Activated naive CD8-positive, alpha-beta T cell treated with anti-CD3 and anti-CD28 coated beads, Interleukin-2, amount 50 U/mL, for 16 hours (primary cell): ENCODE data around the gene ZFP90.
"Not testable (repeated sequence)": the region's sequence is repeated elsewhere in the genome, so short reads cannot be mapped to it uniquely, and the experiment has no call there.

Experiments
- DNase-seq: peaks from one replicate; pipeline ENCODE4 v3.0.0-alpha.2; 2020; ENCODE audit warnings: low read depth, low spot score

The ZFP90 gene

DNA sequence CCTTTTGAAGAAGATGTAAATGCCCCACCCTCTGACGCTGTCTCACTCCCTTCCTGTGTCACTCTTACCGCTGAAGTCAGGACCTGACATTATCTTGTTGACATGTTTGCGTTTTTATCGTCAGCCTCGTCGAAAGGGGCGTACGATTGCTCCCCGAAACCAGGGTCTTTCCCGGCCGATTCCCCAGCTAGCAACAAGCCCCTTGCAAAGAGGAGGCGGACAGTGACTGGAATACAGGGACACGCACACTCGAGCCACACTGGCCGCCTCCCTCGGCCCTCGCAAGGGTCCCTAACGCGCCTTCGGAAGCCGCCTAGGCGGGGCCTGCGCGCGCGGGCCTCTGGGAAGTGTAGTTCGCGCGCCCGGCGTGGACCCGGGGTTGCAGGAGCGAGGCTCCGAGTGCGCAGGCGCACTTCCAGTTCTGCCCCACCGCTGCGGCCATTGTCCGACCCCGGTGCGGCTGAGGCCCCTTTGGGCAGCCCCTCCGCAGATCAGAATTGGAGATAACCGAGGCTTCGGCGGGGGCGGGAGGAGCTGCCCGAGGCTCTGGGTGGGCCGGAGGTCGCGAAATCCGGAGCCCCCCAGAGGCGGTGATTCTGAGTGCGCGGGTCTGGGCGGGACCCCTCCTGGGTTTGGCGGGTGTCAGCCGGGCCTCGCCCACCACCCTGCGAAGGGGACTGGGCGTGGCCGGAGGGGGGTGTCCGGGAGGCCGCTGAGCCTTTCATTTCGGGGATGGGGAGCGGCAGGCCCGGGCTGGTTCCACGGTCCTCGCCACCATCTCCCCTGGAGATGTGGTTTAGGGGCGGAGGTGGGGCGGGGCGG, at the start of gene ZFP90:
Gene ZFP90 (plus strand): TSS at position 412 of the 822 bp plus-strand sequence. CDS start 502 bp downstream, outside the sequence.
- DNase-seq, result peak; percentile 59

DNA sequence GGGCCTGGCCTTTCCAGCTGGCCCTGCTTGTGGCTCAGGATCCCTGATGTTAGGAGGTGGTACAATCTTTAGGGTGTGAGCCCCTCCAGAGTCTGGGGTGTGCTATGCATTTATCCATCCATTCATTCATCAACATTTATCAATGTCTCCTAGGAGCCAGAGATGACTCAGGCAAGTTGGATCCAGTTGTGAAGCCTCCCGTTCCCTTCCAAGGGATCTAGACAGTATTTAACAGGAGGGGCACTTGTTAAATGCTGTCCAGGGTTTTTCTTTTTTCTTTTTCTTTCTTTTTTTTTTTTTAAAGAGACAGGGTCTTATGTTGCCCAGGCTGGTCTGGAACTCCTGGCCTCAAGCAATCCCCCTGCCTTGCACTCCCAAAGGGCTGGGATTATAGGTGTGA, 48.7 kb upstream of the ZFP90 start:
- no peak for DNase-seq

DNA sequence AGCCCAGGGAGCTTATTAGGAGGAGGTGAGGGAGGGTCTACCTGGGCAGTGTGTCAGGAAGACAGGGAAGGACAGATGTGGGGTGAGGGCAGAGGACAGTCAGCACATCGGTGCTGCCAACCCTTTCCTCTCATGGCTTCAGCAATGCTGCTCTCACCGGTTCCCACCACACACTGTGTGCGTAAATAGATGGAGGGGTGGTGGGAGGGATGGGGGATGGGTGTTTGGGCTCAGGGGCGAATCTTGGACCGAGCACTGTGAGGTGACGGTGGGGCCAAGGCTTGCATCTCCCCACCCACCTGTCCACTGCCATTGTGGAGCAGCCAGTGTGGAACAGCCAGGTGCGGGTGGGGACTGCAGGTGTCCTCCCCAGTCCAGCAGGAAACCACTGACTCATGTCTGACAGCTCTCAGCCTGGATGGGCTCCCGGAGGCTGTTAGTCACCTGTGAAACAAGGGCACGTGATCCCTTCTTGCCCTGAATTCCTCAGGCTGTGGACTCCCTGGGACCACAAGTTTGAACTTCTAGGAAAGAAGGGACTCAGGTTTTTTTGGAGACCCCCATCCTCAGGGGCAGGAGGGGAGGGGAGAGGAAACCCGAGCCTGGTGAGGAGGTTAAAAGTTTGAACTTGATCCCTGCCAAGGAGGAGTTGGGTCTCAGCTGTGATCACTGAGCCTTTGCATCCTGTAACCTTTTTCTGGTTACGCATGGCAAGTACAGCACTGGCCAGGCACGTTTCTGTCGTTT, 48.1 kb upstream of the ZFP90 start:
- DNase-seq, result no peak

DNA sequence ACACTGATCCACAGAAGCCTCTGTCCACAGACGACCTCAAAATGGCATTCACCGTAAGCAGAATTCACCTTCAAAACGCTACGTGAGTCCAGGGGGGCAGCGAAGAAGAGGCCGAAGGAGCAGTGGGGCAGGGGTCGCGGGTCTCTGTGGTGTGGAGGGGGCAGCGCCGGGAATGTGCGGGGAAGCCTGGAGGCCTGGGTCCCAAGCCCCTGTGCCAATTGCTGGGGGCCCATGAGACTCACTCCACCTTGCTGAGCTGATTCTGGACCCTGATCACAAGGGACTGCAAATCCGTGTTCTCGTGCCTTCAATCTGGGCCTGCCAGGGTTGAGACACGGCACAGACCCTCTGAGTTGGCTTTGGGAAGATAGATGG, 47.5 kb upstream of the ZFP90 start:
- no peak for DNase-seq

DNA sequence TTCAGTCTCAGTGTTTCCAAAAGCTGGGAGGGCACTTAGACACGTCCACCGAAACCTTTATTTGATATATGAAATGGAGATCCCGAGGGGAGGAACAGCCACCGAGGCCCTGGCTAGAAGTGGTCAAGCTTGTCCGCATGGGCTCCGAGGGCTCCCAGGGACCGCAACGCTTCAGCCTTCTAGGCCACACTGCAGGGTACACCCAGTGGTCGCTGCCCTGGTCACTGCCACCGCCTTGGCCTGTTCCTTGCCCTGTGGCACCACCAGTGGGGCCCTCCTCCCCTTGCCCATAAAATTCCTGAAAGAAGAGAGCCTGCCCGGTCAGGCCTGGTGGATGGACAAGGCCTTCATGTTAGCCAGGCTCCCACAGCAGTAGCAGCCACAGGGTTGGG, 46.9 kb upstream of the ZFP90 start:
- DNase-seq, result no peak

DNA sequence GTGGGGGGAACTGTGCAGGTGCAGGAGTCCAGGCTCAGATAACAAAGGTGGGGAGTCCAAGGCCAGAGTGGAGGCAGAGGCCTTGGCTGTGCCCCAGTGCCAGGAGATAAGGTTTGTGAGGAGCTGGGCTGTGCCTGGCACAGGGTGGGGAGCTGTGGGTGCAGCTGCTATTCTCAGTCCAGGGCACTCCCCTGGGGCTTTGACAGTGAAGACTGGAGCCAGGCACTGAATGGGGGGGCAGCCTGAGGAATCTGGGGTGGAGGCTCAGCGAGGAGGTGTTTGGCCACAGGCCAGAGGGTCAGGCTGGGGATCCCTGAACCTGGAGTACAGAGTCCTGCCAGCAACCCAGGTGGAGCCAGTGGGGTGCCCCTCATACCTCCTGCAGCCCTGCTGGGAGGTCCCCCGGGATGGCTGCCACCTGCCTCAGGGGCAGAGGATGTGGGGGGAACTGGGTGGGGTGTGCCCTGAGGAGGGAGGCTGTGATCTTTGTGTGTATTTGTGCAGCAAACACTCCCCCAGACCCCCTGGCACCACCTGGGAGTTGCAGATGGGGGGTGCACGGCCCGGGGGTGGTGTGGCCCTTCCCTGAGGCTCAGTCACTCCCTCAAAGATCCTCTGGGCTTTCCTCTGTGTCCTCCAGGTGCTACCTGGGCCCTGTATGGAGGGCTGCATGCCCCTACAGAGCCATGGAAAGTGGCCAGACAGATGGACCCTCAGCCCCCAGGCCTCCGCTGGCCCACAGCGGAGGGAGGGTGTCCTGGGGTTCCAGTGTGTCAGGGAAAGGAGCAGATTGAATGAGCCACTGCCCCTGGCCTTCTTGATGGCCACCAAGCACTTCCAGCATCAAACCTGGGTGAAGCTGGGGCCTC, 46.3 kb upstream of the ZFP90 start:
- no peak for DNase-seq

DNA sequence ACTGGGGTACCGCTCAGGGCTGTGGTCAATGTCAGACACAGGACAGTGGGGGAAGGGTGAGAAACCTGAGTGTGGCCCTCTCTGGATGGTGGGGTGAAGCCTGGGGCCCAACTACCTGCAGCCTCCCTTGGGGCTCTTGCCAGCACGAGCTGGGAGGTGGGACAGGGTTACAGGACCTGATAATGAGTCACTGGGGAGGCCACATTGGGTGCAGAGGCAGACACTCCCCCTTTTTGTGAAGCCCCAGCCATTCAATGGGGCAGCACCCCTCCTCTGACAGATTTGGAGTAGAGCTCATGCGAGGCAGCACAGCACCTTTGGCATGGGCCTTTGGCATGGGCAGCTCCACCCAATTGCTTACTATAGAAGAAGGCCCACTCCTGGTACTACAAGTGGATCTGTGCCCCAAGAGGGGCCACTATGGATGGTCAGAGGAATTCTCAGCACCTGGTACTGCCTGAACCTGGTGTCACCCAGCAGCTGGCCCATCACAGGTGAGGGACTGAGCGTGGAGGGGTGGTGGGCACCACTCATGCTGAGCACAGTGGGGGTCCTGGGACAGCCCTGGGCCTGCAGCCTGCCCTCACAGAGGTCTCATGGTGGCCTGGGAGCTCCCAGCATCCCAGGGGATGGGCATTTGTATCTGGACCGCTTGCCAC, 45.5 kb upstream of the ZFP90 start:
- DNase-seq, result no peak

DNA sequence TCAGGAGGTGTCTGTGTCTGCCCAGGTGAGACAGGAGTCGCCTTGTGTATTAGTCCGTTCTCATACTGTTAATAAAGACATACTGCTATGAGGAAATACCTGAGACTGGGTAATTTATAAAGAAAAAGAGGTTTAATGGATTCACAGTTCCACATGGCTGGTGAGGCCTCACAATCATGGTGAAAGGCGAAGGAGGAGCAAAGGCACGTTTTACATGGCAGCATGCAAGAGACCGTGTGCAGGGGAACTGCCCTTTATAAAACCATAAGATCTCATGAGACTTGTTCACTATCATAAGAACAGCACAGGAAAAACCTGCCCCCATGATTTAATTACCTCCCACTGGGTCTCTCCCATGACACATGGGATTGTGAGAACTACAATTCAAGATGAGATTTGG, 44.8 kb upstream of the ZFP90 start:
- DNase-seq, result not testable (repeated sequence)

DNA sequence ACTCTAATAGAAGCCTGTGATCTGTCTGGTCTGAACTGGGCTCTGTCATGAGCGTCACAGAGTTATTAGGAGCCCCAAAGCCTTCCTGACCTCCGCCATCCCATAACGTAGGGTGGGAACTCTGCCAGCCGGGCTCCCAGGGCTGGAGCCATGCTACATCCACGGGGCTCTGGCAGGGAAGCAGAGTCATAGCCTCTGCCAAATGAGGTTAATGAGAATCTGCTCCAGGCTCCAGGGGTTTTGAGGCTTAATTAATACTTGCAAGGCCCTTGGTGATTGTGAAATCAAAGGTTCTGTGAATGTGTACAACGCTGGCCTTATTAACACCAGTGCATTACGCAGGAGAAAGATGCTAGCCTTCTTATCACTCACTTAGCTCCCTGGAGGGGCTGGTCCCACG, 42.4 kb upstream of the ZFP90 start:
- DNase-seq, result no peak

DNA sequence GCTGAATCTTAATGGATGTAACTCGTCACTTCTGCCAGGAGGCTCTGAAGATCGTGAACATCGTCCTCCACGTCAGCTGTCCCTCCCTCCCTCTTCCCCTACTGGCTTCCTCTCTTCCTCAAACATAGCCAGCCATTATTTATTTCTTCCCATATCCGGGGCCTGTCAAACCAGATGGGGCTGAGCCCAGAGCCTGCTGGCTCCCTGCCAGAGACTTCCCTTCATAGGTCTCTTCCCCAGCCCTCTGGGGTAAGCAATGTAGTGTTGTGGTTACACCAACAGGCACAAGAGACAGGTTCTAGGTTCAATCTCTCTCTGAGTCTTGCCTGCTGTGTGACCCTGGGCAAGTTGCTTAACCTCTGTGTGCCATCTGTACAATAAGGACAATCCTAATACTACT, 40.1 kb upstream of the ZFP90 start:
- DNase-seq, result no peak

DNA sequence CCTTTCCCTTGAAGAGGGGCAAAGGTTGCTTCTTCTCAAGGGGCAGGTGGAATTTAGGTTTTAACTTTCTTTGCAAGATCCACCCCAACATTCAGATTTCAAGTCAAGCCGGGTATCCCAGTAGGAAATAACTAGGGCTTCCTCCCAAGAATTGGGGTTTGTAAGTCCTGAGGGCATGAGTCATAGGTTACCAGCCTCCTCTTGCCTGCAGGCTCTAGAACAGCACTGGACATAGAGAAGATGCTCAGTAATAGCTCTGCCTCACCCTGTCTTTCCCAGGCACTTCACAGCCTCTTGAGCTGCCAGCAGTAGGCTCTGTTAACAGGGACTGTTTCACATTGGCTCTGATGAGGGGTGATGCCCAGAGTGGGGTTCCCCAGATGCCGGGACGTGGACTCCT, 35.8 kb upstream of the ZFP90 start:
- no peak for DNase-seq

DNA sequence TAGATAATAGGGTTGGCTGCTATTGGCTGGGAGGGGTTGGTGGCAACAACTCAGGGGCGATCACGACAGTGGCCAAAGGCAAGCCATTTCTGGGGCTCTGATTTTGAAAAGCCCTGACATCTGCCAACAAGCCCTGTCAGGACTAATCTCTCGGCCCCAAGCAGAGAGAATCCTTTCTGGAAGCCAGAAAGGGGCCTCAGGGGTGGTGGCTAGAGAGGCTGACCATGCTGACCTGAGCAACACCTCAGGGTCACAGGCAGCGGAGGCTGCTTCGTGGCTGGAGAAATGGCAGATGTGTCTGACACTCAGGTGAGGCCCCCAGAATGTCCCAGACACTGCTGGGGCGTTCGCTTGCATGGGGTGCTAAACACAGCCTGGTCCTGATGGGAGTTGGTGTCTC, 35.0 kb upstream of the ZFP90 start:
- no peak for DNase-seq

DNA sequence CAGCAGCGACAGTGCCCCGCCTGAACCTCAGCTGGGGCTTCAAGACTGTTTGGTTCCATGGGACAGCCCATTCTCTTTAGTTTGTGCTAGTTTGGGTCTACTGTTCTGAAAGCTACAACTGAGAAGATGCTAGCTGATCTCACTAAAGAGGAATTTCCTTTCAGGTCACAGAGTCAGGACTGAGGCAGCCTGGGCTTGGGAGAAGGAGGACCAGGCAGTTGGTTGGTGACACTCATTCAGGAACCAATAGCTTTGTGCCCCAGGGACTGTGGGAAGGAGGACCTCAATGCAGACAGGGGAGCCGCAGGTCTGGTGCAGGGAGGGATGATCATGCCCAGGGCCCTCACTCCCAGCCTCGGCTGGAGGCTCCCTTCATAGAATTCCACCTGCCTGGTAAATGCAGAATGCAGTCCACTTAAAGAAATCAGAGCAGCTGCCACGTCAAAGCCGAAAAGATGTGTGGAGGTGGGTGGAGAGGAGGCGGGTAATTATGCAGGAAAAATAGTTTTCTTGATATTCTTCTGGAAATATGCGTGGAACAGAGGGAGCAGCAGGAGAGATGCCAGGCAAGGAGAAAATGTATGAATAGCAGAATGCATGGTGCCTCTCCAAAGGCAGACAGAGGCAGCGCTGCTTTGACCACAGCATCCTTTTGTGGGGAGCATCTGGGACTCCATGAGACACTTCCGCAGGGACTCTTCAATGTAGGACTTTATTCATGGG, 32.6 kb upstream of the ZFP90 start:
- DNase-seq, result no peak

DNA sequence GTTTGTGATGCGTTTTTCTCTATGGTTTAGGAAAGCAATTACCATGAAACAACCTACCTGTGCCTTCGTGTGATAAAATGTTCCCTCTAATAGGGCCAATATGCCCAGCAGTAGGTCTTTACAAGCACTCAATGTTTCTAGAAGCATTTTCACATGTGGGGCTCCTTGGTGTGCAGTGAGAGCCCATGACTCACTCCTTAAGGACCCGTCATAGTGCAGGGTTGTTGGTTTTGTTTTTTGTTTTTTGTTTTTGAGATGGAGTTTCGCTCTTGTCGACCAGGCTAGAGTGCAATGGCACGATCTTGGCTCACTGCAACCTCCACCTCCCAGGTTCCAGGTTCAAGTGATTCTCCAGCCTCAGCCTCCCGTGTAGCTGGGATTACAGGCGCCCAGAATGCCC, 31.1 kb upstream of the ZFP90 start:
- no peak for DNase-seq

DNA sequence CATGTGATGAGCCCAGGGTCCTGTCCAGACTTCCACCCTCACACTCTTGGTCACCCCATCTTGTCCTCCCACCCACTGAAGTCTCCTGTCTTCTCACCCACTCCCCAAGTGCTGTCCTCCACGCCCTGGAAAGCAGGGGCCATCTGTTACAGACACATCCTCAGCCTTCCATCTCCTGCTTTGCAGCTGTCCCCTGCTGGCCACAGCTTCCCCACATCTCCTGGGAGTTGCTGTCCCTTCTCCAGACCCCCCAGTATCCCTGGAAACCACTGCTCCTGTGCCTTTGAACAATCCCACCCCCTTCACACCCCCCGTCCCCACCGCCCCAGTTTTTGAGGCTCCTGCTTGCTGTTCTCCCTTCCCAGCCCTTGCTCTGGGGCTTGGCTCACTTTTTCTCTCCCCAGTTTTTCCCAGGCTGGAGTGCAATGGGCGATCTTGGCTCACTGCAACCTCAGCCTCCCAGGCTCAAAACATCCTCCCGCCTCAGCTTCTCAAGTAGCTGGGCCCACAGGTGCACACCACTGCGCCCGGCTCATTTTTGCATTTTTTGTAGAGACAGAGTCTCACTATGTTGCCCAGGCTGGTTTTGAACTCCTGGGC, 30.4 kb upstream of the ZFP90 start:
- DNase-seq, result no peak

DNA sequence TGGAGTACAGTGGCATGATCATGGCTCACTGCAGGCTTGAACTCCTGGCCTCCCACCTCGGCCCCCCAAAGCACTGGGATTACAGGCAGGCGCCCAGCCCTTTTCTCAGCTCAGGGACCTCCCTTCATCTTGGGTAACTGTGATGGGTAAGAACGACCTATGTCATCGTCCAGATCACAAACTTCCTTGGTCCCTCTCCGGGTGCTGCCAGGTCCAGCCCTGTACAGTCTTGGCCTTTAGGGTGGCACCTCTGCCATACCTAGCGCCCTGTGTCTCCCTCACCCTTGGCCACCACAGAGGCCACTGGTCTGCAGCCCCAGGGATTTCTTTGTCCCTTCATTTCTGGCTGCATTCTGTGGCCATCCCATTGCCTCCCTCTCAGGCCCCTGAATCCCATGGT, 29.7 kb upstream of the ZFP90 start:
- no peak for DNase-seq

DNA sequence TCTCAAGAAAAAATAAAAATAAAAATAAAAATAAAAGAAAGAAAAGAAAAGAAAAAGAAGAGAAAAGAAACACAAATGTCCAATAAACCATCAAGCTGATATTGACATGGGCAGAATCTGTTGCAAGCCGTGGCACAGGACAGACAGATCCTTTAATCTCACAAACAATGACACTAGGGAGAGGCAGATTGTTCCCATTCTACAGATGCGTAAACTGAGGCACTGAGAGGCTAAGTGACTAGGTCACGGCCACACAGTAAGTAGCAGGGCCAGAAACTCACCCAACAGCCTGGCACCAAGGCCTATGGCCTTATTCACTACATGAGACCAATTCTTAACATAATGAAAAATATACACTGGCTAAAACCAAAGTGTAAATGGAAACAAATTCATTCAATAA, 28.3 kb upstream of the ZFP90 start:
- no peak for DNase-seq

DNA sequence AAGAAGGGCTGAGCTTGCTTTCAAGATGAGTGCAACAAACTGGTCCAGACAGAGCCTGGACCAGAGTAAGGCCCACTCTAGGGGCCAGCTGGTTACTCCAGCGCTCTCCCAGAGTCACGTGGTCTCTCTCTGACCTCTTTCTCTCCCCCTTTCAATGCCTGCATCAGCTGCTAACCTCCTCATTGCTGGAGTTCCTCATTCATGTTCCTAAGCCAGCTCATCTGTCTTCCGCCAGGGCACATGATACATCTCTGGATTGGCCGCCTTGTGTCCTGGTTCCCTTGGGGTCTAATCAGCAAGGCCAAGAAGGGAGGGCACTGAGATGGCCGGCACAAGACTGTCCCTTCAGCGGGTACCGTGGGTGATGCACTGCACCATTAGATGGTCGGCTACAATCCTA, 26.9 kb upstream of the ZFP90 start:
- no peak for DNase-seq

DNA sequence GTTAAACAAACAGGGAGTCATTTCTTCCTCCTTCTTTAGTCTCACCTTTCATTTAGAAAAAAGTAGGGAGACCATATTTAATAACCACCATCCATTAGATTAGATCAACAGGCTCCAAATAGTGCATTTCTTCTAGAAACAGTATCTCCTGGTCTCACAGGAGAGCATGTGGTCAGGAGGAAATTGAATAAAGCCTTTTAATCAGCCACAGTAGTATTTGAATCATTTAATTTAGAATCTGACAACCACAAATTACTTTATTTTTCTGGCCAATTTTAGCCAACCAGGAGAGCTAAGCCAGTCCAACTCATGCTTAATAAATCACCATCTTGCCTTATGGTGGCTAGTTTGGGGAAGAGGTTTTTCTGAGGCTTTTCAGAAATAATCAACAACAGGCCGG, 26.3 kb upstream of the ZFP90 start:
- no peak for DNase-seq

DNA sequence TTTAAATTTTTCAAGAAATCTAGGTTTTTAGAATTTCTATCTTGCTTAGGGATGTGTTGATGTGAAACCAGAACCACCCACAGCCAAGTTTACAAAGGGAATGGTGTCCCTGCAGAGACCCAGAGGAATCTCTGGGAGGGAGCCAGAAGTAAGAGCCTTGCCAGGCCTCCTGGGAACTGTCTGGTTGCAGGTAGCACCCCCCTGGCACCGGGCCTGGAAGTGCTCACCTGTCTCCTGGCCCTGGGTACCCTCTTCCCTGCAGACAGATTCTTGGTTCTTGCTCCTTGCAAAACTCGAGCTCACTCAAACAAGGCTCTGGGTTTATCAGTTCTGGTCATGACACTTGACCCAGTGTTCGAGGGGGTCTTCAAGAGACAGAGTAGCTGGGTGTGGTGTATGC, 24.6 kb upstream of the ZFP90 start:
- DNase-seq, result no peak
